Glutamatergic neuron (in vitro differentiated cells): ENCODE results near the gene TK1. TPM values are rescaled to one million over a fixed set of nuclear protein-coding genes. Genes with fewer than 3 reads are reported as not detected.
A peak's percentile ranks its signal among the peaks of the same experiment; 100 is the strongest.

ENCODE experiments used
- DNase-seq: peaks from one replicate; pipeline ENCODE4 v3.0.0; 2022
- H3K27ac Mint-ChIP-seq: one replicate; pipeline ENCODE4 v1.8.0; 2020; ENCODE audit warnings: mild to moderate bottlenecking, mixed read lengths, inconsistent platforms; ENCODE audit not compliant: unreplicated experiment
- H3K27me3 Mint-ChIP-seq: one replicate; pipeline ENCODE4 v1.8.0; 2020; ENCODE audit warnings: mild to moderate bottlenecking, moderate library complexity, mixed read lengths, inconsistent platforms; ENCODE audit not compliant: unreplicated experiment
- H3K36me3 Mint-ChIP-seq: one replicate; pipeline ENCODE4 v1.8.0; 2020; ENCODE audit warnings: mild to moderate bottlenecking, mixed read lengths, inconsistent platforms; ENCODE audit not compliant: unreplicated experiment
- H3K4me1 Mint-ChIP-seq: one replicate; pipeline ENCODE4 v1.8.0; 2020; ENCODE audit warnings: mild to moderate bottlenecking, low read depth, mixed read lengths, inconsistent platforms; ENCODE audit not compliant: unreplicated experiment
- H3K4me3 Mint-ChIP-seq: one replicate; pipeline ENCODE4 v1.8.0; 2020; ENCODE audit warnings: mild to moderate bottlenecking, mixed read lengths, inconsistent platforms; ENCODE audit not compliant: unreplicated experiment
- H3K9me3 Mint-ChIP-seq: one replicate; pipeline ENCODE4 v1.8.0; 2020; ENCODE audit warnings: mild to moderate bottlenecking, moderate library complexity, mixed read lengths, inconsistent platforms; ENCODE audit not compliant: unreplicated experiment
- total RNA-seq: library from RNA; stranded (reverse); fragmentation: NEBNext Ultra II Directional; extraction: Animal tissue kit (Norgen Biotek cat#: 25700); gene quantifications from one replicate; pipeline ENCODE4 v1.2.1, GENCODE V29; 2021; ENCODE audit not compliant: unreplicated experiment
- TF ChIP-seq, protein P1 (sequence below): fragments of 200-600 bp; sonication (generic); IDR thresholded peaks from one replicate; pipeline ENCODE4 v1.5.0; 2021; ENCODE audit not compliant: partially characterized antibody, unreplicated experiment

The TK1 gene
- total RNA-seq, 1 donor from 2014 or later = 2.5 TPM

DNA sequence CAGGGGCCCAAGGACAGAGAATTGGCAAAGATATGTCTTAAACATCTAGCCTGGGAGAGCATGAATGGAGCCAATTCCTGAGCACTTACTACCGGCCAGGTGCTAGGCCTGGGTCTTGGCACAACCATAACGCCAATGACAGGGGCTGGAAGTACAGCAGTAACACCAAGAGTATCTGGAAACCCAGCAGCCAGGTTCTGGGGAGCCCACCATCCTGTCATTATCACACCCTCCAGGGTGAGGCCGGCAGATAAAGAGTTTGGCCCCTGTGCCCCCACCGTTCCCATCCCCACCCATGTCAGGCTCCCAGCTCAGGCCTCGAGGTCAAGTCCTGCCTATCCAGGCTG, 56.8 kb downstream of the TK1 start:
- no peak for DNase-seq
- Mint-ChIP-seq H3K27ac (no peak overlapping the region), H3K27me3 (peaks cover 18% of the 10 kb centered on the region), H3K4me3 (no peak overlapping the region), H3K9me3 (peaks cover 1% of the 10 kb centered on the region), H3K36me3 (peaks cover 4% of the 10 kb centered on the region), H3K4me1 (no peaks in the 10 kb centered on the region)
- TF ChIP-seq, protein P1, sequence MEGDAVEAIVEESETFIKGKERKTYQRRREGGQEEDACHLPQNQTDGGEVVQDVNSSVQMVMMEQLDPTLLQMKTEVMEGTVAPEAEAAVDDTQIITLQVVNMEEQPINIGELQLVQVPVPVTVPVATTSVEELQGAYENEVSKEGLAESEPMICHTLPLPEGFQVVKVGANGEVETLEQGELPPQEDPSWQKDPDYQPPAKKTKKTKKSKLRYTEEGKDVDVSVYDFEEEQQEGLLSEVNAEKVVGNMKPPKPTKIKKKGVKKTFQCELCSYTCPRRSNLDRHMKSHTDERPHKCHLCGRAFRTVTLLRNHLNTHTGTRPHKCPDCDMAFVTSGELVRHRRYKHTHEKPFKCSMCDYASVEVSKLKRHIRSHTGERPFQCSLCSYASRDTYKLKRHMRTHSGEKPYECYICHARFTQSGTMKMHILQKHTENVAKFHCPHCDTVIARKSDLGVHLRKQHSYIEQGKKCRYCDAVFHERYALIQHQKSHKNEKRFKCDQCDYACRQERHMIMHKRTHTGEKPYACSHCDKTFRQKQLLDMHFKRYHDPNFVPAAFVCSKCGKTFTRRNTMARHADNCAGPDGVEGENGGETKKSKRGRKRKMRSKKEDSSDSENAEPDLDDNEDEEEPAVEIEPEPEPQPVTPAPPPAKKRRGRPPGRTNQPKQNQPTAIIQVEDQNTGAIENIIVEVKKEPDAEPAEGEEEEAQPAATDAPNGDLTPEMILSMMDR = no peak

DNA sequence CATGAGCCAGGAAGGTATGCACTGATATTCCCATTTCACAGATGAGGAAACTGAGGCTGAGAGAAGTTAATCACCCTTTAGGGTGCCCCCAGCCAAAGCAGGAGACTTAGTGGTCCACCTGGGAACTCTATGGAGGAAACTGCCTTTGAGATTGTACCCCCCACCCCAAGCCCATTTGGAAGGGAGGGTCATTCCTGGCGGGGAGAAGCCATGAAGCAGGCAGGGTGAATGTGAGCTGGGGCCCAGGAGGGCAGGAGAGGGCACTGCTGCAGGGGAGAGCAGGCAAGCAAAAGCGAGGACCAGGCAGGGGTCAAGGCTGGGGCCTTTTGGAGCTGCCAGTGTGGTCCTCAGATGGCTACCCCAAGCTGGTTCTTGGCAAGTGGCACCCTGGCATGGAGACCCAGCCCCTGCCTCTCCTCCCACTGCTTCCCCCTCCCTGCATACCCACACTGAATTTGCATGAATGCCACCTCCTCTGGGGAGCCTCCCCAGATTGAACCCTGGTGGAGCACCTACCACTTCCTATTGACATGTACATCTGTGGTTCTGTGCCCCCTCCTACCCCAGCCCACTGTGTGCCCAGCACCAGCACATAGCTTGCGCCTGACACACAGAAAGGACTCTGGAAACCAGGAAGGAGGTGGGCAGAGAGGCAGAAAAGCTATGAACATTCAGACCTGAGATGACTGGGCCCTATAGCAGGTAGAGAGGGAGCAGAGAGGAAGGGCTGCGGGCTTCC, 57.3 kb downstream of the TK1 start:
- Mint-ChIP-seq H3K27ac (no peak overlapping the region), H3K4me3 (peak overlapping the region; percentile 89), H3K9me3 (peaks cover 1% of the 10 kb centered on the region)

DNA sequence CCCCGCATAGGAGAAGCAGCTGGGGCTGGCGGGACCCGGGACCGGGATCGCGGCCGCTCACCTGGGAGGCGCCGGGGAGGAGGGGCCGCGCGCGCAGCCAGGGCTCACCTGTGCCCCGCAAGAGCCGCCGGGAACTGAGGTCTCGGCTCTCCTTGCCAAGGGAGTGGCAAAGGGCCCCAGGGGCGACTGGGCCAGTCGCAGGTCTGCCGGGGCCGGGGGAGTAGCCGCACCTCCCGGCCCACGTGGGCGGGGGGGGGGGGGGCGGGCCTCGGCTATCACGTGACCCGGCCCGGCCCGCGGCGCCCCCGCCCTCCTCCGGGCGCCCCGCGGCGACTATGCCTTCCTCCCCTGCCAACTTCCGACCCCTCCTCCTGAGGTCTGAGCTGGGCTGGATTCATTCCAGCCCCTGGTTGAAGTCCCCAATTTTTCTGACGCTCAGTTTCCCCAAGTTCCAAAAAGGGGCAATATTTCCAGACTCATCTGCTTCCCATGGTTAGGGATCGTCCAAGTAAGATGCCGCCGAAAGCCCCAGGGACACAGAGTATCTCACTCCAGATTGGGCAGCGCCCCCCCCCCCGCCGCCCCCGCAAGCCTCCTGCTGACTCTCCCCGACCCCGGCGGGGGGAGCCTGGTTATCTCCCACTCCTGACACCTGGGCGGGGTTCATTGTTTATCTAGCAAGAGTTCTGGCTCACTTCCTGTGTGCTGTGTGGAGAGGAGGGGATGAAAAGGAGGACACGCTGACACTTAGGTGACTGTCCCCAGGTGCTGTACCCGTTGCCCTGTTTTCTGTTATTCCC, 58.1 kb downstream of the TK1 start, which contains the start of gene TMC6:
Gene TMC6 (minus strand): TSS at position 205 of the 800 bp plus-strand sequence. CDS start 1,923 bp downstream, outside the sequence.
- no peak for DNase-seq
- Mint-ChIP-seq H3K4me3 (peak within 1 kb of the TSS; percentile 89), H3K4me1 (no peaks in the 10 kb centered on the region), H3K27ac (no peak within 1 kb of the TSS), H3K36me3 (peaks cover under 1% of the 10 kb centered on the region), H3K27me3 (peaks cover 14% of the 10 kb centered on the region), H3K9me3 (peaks cover 2% of the 10 kb centered on the region)
- TF ChIP-seq, protein P1 = no peak

More for the DNA sequence above, 57.3 kb downstream of the TK1 start:
- Mint-ChIP-seq H3K27me3 (peaks cover 18% of the 10 kb centered on the region), H3K36me3 (peaks cover 4% of the 10 kb centered on the region), H3K4me1 (no peaks in the 10 kb centered on the region)
- DNase-seq = no peak
- TF ChIP-seq, protein P1 = no peak

DNA sequence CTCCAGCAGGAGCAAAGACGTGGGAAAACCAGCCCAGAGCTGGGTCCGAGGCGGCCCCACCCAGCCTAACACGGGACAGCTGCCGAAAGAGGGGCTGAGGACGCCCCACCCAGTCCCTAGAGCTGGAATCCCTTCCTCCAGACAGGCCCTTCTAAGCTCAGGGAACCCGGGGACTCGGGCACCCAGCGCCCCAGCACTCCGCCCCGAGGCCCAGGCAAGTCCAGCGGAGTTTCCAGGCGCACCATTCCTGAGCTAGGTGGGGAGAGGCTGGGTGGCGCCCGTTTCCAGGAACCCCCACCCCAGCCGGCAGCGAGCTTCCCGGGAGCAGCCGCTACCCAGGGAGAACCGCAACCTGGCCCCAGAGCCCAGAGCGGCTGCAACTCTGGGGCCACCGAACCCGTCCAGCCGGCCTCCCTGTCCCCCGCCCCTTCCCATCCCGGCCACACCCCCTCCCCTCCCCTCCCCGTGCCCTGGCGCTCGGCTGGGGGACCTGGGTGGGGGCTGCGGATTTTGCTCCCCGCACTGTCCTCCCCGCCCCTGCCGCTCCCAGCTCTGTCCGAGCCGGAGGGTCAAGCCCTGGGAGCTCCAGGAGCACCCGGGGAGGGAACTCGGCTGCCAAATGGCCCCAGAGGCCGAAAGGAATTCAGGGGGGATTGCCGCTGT, 58.8 kb downstream of the TK1 start:
- no peak overlapping the region for H3K4me3 Mint-ChIP-seq
- H3K27ac Mint-ChIP-seq = no peak overlapping the region
- peaks cover 4% of the 10 kb centered on the region for H3K9me3 Mint-ChIP-seq
- no peaks in the 10 kb centered on the region for H3K4me1 Mint-ChIP-seq
- DNase-seq = no peak
- no peaks in the 10 kb centered on the region for H3K36me3 Mint-ChIP-seq
- peaks cover 14% of the 10 kb centered on the region for H3K27me3 Mint-ChIP-seq
- TF ChIP-seq, protein P1 = no peak
